Tibial nerve (tissue), 4 donors: ENCODE data around the gene KCNN4.
"Not testable (repeated sequence)": the region's sequence is repeated elsewhere in the genome, so short reads cannot be mapped to it uniquely, and the experiment has no call there.

ENCODE experiments used
- CTCF ChIP-seq, 5 experiments: fragments of 200-600 bp in 3 of 5; fragments of 450-650 bp in 2 of 5; sonication (generic) in 3 of 5; IDR thresholded peaks; one replicate each; pipeline ENCODE4 v1.5.1; 2016 to 2019; ENCODE audit warnings: antibody characterized with exemption in 5 of 5, mild to moderate bottlenecking in 3 of 5, moderate library complexity in 2 of 5
- EP300 ChIP-seq, 2 donors: sonication (generic); formaldehyde crosslinking; IDR thresholded peaks; one replicate each; pipeline ENCODE4 v1.6.1; 2017; ENCODE audit warnings: antibody characterized with exemption in 2 of 2, mild to moderate bottlenecking in 1 of 2
- POLR2A ChIP-seq, 2 donors: fragments of 450-650 bp; IDR thresholded peaks; one replicate each; pipeline ENCODE4 v1.6.1; 2017; ENCODE audit warnings: antibody characterized with exemption in 2 of 2, mild to moderate bottlenecking in 2 of 2, moderate library complexity in 2 of 2

DNA sequence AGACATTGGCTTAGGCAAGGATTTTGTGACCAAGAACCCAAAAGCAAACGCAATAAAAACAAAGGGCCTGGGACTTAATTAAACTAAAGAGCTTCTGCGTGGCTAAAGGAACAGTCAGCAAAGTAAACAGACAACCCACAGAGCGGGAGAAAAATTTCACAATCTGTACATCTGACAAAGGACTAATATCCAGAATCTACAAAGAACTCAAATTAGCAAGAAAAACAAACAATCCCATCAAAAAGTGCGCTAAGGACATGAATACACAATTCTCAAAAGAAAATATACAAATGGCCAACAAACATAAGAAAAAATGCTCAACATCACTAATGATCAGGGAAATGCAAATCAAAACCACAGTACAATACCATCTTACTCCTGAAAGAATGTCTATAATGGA lies 43.8 kb upstream of the KCNN4 start:
- not testable (repeated sequence) for TF ChIP-seq CTCF, POLR2A, EP300 (IDR thresholded peaks at IDR 0.05)
